T-helper 17 cell (primary cell): ENCODE measurements around the gene STK36. TPM values are rescaled to one million over a fixed set of nuclear protein-coding genes. Genes with fewer than 3 reads are reported as not detected.
A peak's percentile ranks its signal among the peaks of the same experiment; 100 is the strongest.

Experiments
- ATAC-seq: fragments of 150-1000 bp; cut with Tn5 transposase; 2 replicates; pipeline ENCODE4 v1.10.0; 2021; ENCODE audit warnings: mild to moderate bottlenecking, moderate library complexity
- DNase-seq, 3 donors: peaks; one replicate each; pipeline versions ENCODE4 v3.0.0 to v3.0.0-alpha.2; 2020 to 2021
- H3K9me3 ChIP-seq: one replicate; pipeline ENCODE4 v1.7.0; 2013; ENCODE audit warnings: low read length, mild to moderate bottlenecking; ENCODE audit not compliant: control insufficient read depth, poor library complexity, severe bottlenecking
- H3K27ac Mint-ChIP-seq: one replicate; pipeline ENCODE4 v1.8.0; 2022; ENCODE audit warnings: mild to moderate bottlenecking, moderate library complexity, mixed read lengths
- H3K27me3 Mint-ChIP-seq: one replicate; pipeline ENCODE4 v1.8.0; 2022; ENCODE audit warnings: mixed read lengths
- H3K36me3 Mint-ChIP-seq: one replicate; pipeline ENCODE4 v1.8.0; 2022; ENCODE audit warnings: low read depth, mixed read lengths
- H3K4me1 Mint-ChIP-seq: one replicate; pipeline ENCODE4 v1.8.0; 2022; ENCODE audit warnings: mild to moderate bottlenecking, mixed read lengths
- H3K4me3 Mint-ChIP-seq: one replicate; pipeline ENCODE4 v1.8.0; 2022; ENCODE audit warnings: mild to moderate bottlenecking, moderate library complexity, mixed read lengths
- total RNA-seq, 4 donors: library from RNA in 2 of 4; stranded (reverse) in 2 of 4; gene quantifications; one replicate each; pipeline ENCODE4 v1.2.3 and lab custom pipeline; 2022 to 2026

Gene STK36
- total RNA-seq, 2 donors from 2014 or later = 14.2 to 21.0 TPM

GRCh38 chr2:218732761-218733158 lies 60.9 kb downstream of the STK36 start:
- Mint-ChIP-seq H3K27me3 (no peaks in the 10 kb centered on the region), H3K4me3 (peak overlapping the region; percentile 25), H3K4me1 (peaks cover 23% of the 10 kb centered on the region), H3K27ac (peak overlapping the region; percentile 27), H3K36me3 (peaks cover 7% of the 10 kb centered on the region)
- DNase-seq (no peak), ATAC-seq (no peak)
- no peaks in the 10 kb centered on the region for H3K9me3 ChIP-seq

GRCh38 chr2:218733171-218734021 lies 61.5 kb downstream of the STK36 start:
- Mint-ChIP-seq H3K27me3 (no peaks in the 10 kb centered on the region), H3K36me3 (peaks cover 11% of the 10 kb centered on the region), H3K27ac (peak overlapping the region; percentile 27), H3K4me1 (peaks cover 23% of the 10 kb centered on the region), H3K4me3 (no peak overlapping the region)
- ATAC-seq (peak; percentile 90), DNase-seq (no peak)
- no peaks in the 10 kb centered on the region for H3K9me3 ChIP-seq

DNA sequence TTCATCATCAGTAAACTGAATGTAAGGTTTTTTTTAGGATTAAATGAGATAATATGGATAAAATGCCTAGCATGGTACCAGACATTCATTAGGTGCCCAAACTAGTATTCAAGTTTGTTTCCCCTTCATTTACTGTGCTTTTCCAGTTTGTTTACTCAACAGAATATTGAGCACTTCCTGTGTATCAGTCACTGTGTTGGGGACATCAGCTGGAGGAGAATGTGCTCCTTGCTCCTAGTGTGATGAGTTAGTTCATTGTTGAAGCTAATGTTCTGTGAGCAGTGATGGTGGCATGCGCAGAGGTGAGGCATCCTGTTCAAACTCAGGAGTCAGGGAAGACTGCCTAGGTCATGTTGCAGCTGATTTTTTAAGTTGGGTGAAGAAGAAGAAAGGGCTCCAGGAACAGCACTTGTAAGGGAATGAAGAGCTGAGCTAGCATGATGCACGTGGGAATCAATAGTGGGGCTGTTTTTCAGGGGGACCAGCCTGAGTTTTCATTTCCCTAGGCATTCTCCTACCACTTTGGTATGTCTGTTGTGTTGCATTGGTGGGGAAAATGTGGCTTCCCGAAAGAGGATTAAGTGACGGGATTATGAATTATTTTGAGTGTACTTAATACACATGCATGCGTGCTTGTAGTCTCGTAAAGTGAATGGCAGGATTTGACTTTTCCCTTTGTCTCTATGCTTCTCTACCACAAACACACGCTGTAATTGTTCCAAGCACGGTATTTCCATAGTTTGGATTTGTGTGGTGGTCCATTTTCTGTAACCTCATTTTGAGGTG lies 62.5 kb downstream of the STK36 start:
- no peaks in the 10 kb centered on the region for H3K27me3 Mint-ChIP-seq
- peak overlapping the region; percentile 27 for H3K27ac Mint-ChIP-seq
- DNase-seq = no peak
- peaks cover 23% of the 10 kb centered on the region for H3K4me1 Mint-ChIP-seq
- H3K36me3 Mint-ChIP-seq = peaks cover 11% of the 10 kb centered on the region
- H3K4me3 Mint-ChIP-seq = no peak overlapping the region
- no peak for ATAC-seq
- no peaks in the 10 kb centered on the region for H3K9me3 ChIP-seq

- no peak for ATAC-seq
These were observed 64.6 kb downstream of the STK36 start for GRCh38 chr2:218736531-218736930.

DNA sequence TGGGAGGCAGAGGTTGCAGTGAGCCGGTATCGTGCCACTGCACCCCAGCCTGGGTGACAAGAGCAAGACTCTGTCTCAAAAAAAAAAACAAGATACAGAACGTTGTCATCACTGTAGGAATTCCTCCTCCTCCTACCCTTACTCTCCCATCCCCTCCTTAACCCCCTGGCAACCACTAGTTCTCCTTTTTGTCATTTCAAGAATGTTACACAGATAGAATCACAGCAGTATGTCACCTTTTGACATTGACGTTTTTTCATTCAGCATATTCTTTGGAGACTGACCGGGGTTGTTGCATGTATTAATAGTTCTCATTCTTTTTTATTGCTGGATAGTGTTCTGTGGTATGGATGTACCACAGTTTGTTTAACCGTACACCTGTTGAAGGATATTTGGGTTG lies 71.2 kb downstream of the STK36 start:
- no peak overlapping the region for H3K27ac Mint-ChIP-seq
- H3K36me3 Mint-ChIP-seq = peaks cover 17% of the 10 kb centered on the region
- H3K27me3 Mint-ChIP-seq = no peaks in the 10 kb centered on the region
- H3K4me1 Mint-ChIP-seq = no peaks in the 10 kb centered on the region
- H3K4me3 Mint-ChIP-seq = no peak overlapping the region
- DNase-seq = no peak
- H3K9me3 ChIP-seq = no peaks in the 10 kb centered on the region
- ATAC-seq = no peak

More at GRCh38 chr2:218736531-218736930, 64.6 kb downstream of the STK36 start:
- Mint-ChIP-seq H3K27me3 (no peaks in the 10 kb centered on the region), H3K4me3 (no peak overlapping the region), H3K4me1 (peaks cover 23% of the 10 kb centered on the region), H3K36me3 (peaks cover 15% of the 10 kb centered on the region), H3K27ac (no peak overlapping the region)
- no peak for DNase-seq
- no peaks in the 10 kb centered on the region for H3K9me3 ChIP-seq

DNA sequence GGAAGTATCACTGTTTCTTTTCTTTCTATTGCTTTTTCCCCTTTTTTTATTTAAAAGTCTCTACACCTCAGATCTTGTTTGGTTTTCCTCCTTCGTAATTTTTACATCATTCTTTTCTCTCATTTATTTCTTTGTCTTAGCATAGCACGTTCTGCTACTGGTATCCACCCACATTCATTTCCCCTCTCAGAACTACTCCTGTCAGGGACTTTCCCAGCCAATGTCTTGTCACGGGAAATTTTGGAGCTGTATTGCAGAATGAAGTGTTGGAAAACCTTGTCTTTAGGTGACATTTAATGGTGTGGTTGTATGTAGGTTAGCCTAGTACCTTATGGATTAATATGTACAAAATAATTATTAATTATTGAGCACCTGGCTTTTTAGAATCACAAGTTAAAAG lies 72.7 kb downstream of the STK36 start:
- peak overlapping the region; percentile 88 for H3K27ac Mint-ChIP-seq
- DNase-seq (no peak), ATAC-seq (no peak)
- no peaks in the 10 kb centered on the region for H3K9me3 ChIP-seq
- H3K4me3 Mint-ChIP-seq = no peak overlapping the region
- H3K36me3 Mint-ChIP-seq = peaks cover 14% of the 10 kb centered on the region
- H3K4me1 Mint-ChIP-seq = no peaks in the 10 kb centered on the region
- H3K27me3 Mint-ChIP-seq = no peaks in the 10 kb centered on the region

GRCh38 chr2:218745160-218745558 lies 73.3 kb downstream of the STK36 start:
- DNase-seq = no peak
- H3K36me3 Mint-ChIP-seq = peaks cover 10% of the 10 kb centered on the region
- peak; percentile 42 for ATAC-seq
- H3K9me3 ChIP-seq = no peaks in the 10 kb centered on the region
- H3K4me3 Mint-ChIP-seq = no peak overlapping the region
- no peaks in the 10 kb centered on the region for H3K27me3 Mint-ChIP-seq
- H3K27ac Mint-ChIP-seq = peak overlapping the region; percentile 88
- H3K4me1 Mint-ChIP-seq = no peaks in the 10 kb centered on the region

- DNase-seq (no peak), ATAC-seq (no peak)
- no peaks in the 10 kb centered on the region for H3K27me3 Mint-ChIP-seq
- H3K36me3 Mint-ChIP-seq = peaks cover 14% of the 10 kb centered on the region
- no peaks in the 10 kb centered on the region for H3K4me1 Mint-ChIP-seq
- no peaks in the 10 kb centered on the region for H3K9me3 ChIP-seq
- H3K4me3 Mint-ChIP-seq = no peak overlapping the region
- H3K27ac Mint-ChIP-seq = peak overlapping the region; percentile 88
These were observed 73.9 kb downstream of the STK36 start for GRCh38 chr2:218745559-218746469.

- no peak for ATAC-seq
- Mint-ChIP-seq H3K27me3 (no peaks in the 10 kb centered on the region), H3K36me3 (peaks cover 14% of the 10 kb centered on the region)
These were observed 74.5 kb downstream of the STK36 start for GRCh38 chr2:218746470-218746795.

DNA sequence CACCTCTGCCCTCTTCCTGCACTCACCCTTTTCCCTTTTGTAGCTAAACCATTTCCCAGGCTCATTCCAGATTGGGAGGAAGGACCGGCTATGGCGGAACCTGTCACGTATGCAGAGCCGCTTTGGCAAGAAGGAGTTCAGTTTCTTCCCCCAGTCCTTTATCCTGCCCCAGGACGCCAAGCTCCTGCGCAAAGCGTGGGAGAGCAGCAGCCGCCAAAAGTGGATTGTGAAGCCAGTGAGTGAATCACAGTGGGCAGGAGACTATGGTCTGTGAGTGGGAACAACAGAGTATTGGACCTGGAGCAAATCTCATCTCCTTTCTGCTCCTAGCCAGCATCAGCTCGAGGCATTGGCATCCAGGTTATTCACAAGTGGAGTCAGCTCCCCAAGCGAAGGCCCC lies 75.1 kb downstream of the STK36 start:
- no peaks in the 10 kb centered on the region for H3K27me3 Mint-ChIP-seq
- no peak overlapping the region for H3K27ac Mint-ChIP-seq
- H3K4me1 Mint-ChIP-seq = no peaks in the 10 kb centered on the region
- H3K36me3 Mint-ChIP-seq = peaks cover 14% of the 10 kb centered on the region
- H3K9me3 ChIP-seq = no peaks in the 10 kb centered on the region
- no peak overlapping the region for H3K4me3 Mint-ChIP-seq
- DNase-seq (no peak), ATAC-seq (no peak)

More at GRCh38 chr2:218746470-218746795, 74.5 kb downstream of the STK36 start:
- Mint-ChIP-seq H3K4me3 (no peak overlapping the region), H3K4me1 (no peaks in the 10 kb centered on the region), H3K27ac (no peak overlapping the region)
- H3K9me3 ChIP-seq = no peaks in the 10 kb centered on the region
- DNase-seq = no peak

GRCh38 chr2:218748741-218749441 lies 77.0 kb downstream of the STK36 start:
- no peak for ATAC-seq
- no peaks in the 10 kb centered on the region for H3K9me3 ChIP-seq
- DNase-seq = no peak
- peaks cover 14% of the 10 kb centered on the region for H3K36me3 Mint-ChIP-seq
- no peaks in the 10 kb centered on the region for H3K4me1 Mint-ChIP-seq
- H3K27me3 Mint-ChIP-seq = no peaks in the 10 kb centered on the region
- no peak overlapping the region for H3K27ac Mint-ChIP-seq
- no peak overlapping the region for H3K4me3 Mint-ChIP-seq
